Measurements from ENCODE around the gene HSDL2. TPM values are rescaled to one million over a fixed set of nuclear protein-coding genes. Genes with fewer than 3 reads are reported as not detected.
A peak's percentile ranks its signal among the peaks of the same experiment; 100 is the strongest.
"Not testable (repeated sequence)": the region's sequence is repeated elsewhere in the genome, so short reads cannot be mapped to it uniquely, and the experiment has no call there.

Gene HSDL2
- total RNA-seq, 2 experiments from 2014 or later = 25.9 to 28.5 TPM

- CTCF ChIA-PET = interaction anchor here (0.6 to 1.1 kb wide), 2 partner anchors 12 to 358 kb away, joined by 3 read pairs; no protein-coding TSS in a partner anchor
- Mint-ChIP-seq H3K9me3 (no peaks in the 10 kb centered on the region), H3K27ac (peak overlapping the region; percentile 87), H3K4me3 (peak overlapping the region; percentile 77), H3K27me3 (ENCODE audit: low read depth) (peaks cover 2% of the 10 kb centered on the region), H3K4me1 (ENCODE audit: low read depth) (peaks cover 13% of the 10 kb centered on the region), H3K36me3 (ENCODE audit: low read depth) (peaks cover 2% of the 10 kb centered on the region)
- intact Hi-C loops (cut with micrococcal nuclease) = no loop called here
- DNase-seq = peak; percentile 86
These were observed 31.5 kb upstream of the HSDL2 start for GRCh38 chr9:112348257-112349007.

- H3K36me3 Mint-ChIP-seq (ENCODE audit: low read depth) = peaks cover 2% of the 10 kb centered on the region
- intact Hi-C loops (cut with micrococcal nuclease) = no loop called here
- H3K4me3 Mint-ChIP-seq = peak overlapping the region; percentile 77
- no peak overlapping the region for H3K27ac Mint-ChIP-seq
- DNase-seq = no peak
- CTCF ChIA-PET = interaction anchor here (0.6 to 1.1 kb wide), 2 partner anchors 12 to 357 kb away, joined by 3 read pairs; no protein-coding TSS in a partner anchor
- H3K27me3 Mint-ChIP-seq (ENCODE audit: low read depth) = peaks cover 2% of the 10 kb centered on the region
- H3K9me3 Mint-ChIP-seq = no peaks in the 10 kb centered on the region
- peaks cover 14% of the 10 kb centered on the region for H3K4me1 Mint-ChIP-seq (ENCODE audit: low read depth)
These were observed 30.9 kb upstream of the HSDL2 start for GRCh38 chr9:112349008-112349333.

GRCh38 chr9:112351184-112351583, 28.7 kb upstream of the HSDL2 start:
- H3K4me3 Mint-ChIP-seq = no peak overlapping the region
- no peaks in the 10 kb centered on the region for H3K9me3 Mint-ChIP-seq
- no peak for DNase-seq
- peaks cover 2% of the 10 kb centered on the region for H3K27me3 Mint-ChIP-seq (ENCODE audit: low read depth)
- CTCF ChIA-PET = interaction anchor here (0.6 to 1.6 kb wide), 4 partner anchors 9 to 265 kb away, joined by 3 to 9 read pairs (median 4); no protein-coding TSS in a partner anchor
- intact Hi-C loops (cut with micrococcal nuclease) = no loop called here
- H3K36me3 Mint-ChIP-seq (ENCODE audit: low read depth) = peaks cover 2% of the 10 kb centered on the region
- no peak overlapping the region for H3K27ac Mint-ChIP-seq
- peaks cover 35% of the 10 kb centered on the region for H3K4me1 Mint-ChIP-seq (ENCODE audit: low read depth)

GRCh38 chr9:112352209-112352608, 27.7 kb upstream of the HSDL2 start:
- intact Hi-C loops (cut with micrococcal nuclease) = no loop called here
- Mint-ChIP-seq H3K27ac (no peak overlapping the region), H3K36me3 (ENCODE audit: low read depth) (peaks cover 2% of the 10 kb centered on the region), H3K4me3 (no peak overlapping the region), H3K9me3 (no peaks in the 10 kb centered on the region), H3K27me3 (ENCODE audit: low read depth) (peaks cover 2% of the 10 kb centered on the region), H3K4me1 (ENCODE audit: low read depth) (peaks cover 39% of the 10 kb centered on the region)
- no peak for DNase-seq
- CTCF ChIA-PET = interaction anchor here (1.6 kb wide), 1 partner anchor 8 kb away, joined by 9 read pairs; no protein-coding TSS in a partner anchor

- no peak overlapping the region for H3K27ac Mint-ChIP-seq
- DNase-seq = no peak
- no peaks in the 10 kb centered on the region for H3K27me3 Mint-ChIP-seq (ENCODE audit: low read depth)
- no peaks in the 10 kb centered on the region for H3K36me3 Mint-ChIP-seq (ENCODE audit: low read depth)
- intact Hi-C loops (cut with micrococcal nuclease) = no loop called here
- no peak overlapping the region for H3K4me3 Mint-ChIP-seq
- CTCF ChIA-PET = interaction anchor here (1.1 to 2.2 kb wide), 2 partner anchors 9 to 260 kb away, joined by 4 to 7 read pairs; no protein-coding TSS in a partner anchor
- H3K9me3 Mint-ChIP-seq = no peaks in the 10 kb centered on the region
- H3K4me1 Mint-ChIP-seq (ENCODE audit: low read depth) = peaks cover 26% of the 10 kb centered on the region
These were observed 25.7 kb upstream of the HSDL2 start for GRCh38 chr9:112354081-112354743.

- Mint-ChIP-seq H3K36me3 (ENCODE audit: low read depth) (no peaks in the 10 kb centered on the region), H3K4me3 (no peak overlapping the region), H3K27me3 (ENCODE audit: low read depth) (no peaks in the 10 kb centered on the region), H3K4me1 (ENCODE audit: low read depth) (peaks cover 31% of the 10 kb centered on the region), H3K9me3 (no peaks in the 10 kb centered on the region), H3K27ac (peak overlapping the region; percentile 34)
- DNase-seq = peak; percentile 18
- intact Hi-C loops (cut with micrococcal nuclease) = loop anchor here (1.0 to 5.0 kb wide), 5 partner anchors 21 to 551 kb away; partner anchors contain the start of gene INIP
- CTCF ChIA-PET = interaction anchor here (0.6 to 2.2 kb wide), 5 partner anchors 10 to 262 kb away, joined by 3 to 7 read pairs (median 3); no protein-coding TSS in a partner anchor
These were observed 24.4 kb upstream of the HSDL2 start for GRCh38 chr9:112355427-112355897.

- peak; percentile 13 for DNase-seq
These were observed 19.7 kb upstream of the HSDL2 start for GRCh38 chr9:112360047-112360804.

GRCh38 chr9:112361601-112362000, 18.3 kb upstream of the HSDL2 start:
- intact Hi-C loops (cut with micrococcal nuclease) = loop anchor here (1.0 to 5.0 kb wide), 6 partner anchors 248 to 601 kb away; no protein-coding TSS in a partner anchor
- CTCF ChIA-PET = interaction anchor here (0.5 to 5.5 kb wide), 19 partner anchors 9 to 631 kb away, joined by 3 to 56 read pairs (median 4); partner anchors contain the start of gene HSDL2
- no peaks in the 10 kb centered on the region for H3K27me3 Mint-ChIP-seq (ENCODE audit: low read depth)
- H3K4me1 Mint-ChIP-seq (ENCODE audit: low read depth) = peaks cover 12% of the 10 kb centered on the region
- H3K36me3 Mint-ChIP-seq (ENCODE audit: low read depth) = no peaks in the 10 kb centered on the region
- H3K27ac Mint-ChIP-seq = no peak overlapping the region
- no peak overlapping the region for H3K4me3 Mint-ChIP-seq
- DNase-seq = no peak
- H3K9me3 Mint-ChIP-seq = peaks cover 7% of the 10 kb centered on the region

More at GRCh38 chr9:112360047-112360804, 19.7 kb upstream of the HSDL2 start:
- intact Hi-C loops (cut with micrococcal nuclease) = loop anchor here (1.0 to 5.0 kb wide), 3 partner anchors 19 to 368 kb away; no protein-coding TSS in a partner anchor
- Mint-ChIP-seq H3K9me3 (peaks cover 2% of the 10 kb centered on the region), H3K27ac (peak overlapping the region; percentile 24), H3K4me1 (ENCODE audit: low read depth) (peaks cover 24% of the 10 kb centered on the region), H3K36me3 (ENCODE audit: low read depth) (no peaks in the 10 kb centered on the region), H3K4me3 (no peak overlapping the region), H3K27me3 (ENCODE audit: low read depth) (no peaks in the 10 kb centered on the region)
- CTCF ChIA-PET = interaction anchor here (0.6 to 5.5 kb wide), 20 partner anchors 8 to 600 kb away, joined by 3 to 56 read pairs (median 4); partner anchors contain the start of gene PTBP3

- Mint-ChIP-seq H3K27me3 (ENCODE audit: low read depth) (no peaks in the 10 kb centered on the region), H3K4me1 (ENCODE audit: low read depth) (peaks cover 11% of the 10 kb centered on the region), H3K36me3 (ENCODE audit: low read depth) (peaks cover 2% of the 10 kb centered on the region), H3K27ac (no peak overlapping the region), H3K9me3 (peaks cover 21% of the 10 kb centered on the region), H3K4me3 (no peak overlapping the region)
- intact Hi-C loops (cut with micrococcal nuclease) = loop anchor here (5.0 kb wide), 1 partner anchor 372 kb away; no protein-coding TSS in a partner anchor
- CTCF ChIA-PET = interaction anchor here (0.7 kb wide), 1 partner anchor 31 kb away, joined by 3 read pairs; the partner anchor contains the start of gene PTBP3
- no peak for DNase-seq
These were observed 15.1 kb upstream of the HSDL2 start for GRCh38 chr9:112364761-112365160.

GRCh38 chr9:112365257-112365656, 14.7 kb upstream of the HSDL2 start:
- intact Hi-C loops (cut with micrococcal nuclease); H3K4me3 Mint-ChIP-seq; H3K36me3 Mint-ChIP-seq (ENCODE audit: low read depth); CTCF ChIA-PET; DNase-seq; H3K27me3 Mint-ChIP-seq (ENCODE audit: low read depth); H3K4me1 Mint-ChIP-seq (ENCODE audit: low read depth); H3K27ac Mint-ChIP-seq: not testable (repeated sequence)
- H3K9me3 Mint-ChIP-seq = peaks cover 23% of the 10 kb centered on the region

GRCh38 chr9:112366591-112366990, 13.3 kb upstream of the HSDL2 start:
- Mint-ChIP-seq H3K27ac (no peak overlapping the region), H3K27me3 (ENCODE audit: low read depth) (no peaks in the 10 kb centered on the region), H3K4me1 (ENCODE audit: low read depth) (peaks cover 2% of the 10 kb centered on the region), H3K4me3 (no peak overlapping the region), H3K36me3 (ENCODE audit: low read depth) (peaks cover 2% of the 10 kb centered on the region), H3K9me3 (peaks cover 26% of the 10 kb centered on the region)
- intact Hi-C loops (cut with micrococcal nuclease) = no loop called here
- no peak for DNase-seq
- CTCF ChIA-PET = interaction anchor here (0.6 to 1.9 kb wide), 9 partner anchors 11 to 770 kb away, joined by 3 to 5 read pairs (median 3); no protein-coding TSS in a partner anchor

All from activated naive CD4-positive, alpha-beta T cell treated with anti-CD3 and anti-CD28 coated beads for 36 hours (primary cell).